Raji (cell line): ENCODE measurements around the gene ALKBH6.

Source experiments
- POLR2A ChIP-seq: IDR thresholded peaks from 2 replicates; pipeline ENCODE4 v1.6.1; 2011; ENCODE audit warnings: low read depth, low read length, control low read depth; ENCODE audit not compliant: insufficient read depth

The ALKBH6 gene

DNA sequence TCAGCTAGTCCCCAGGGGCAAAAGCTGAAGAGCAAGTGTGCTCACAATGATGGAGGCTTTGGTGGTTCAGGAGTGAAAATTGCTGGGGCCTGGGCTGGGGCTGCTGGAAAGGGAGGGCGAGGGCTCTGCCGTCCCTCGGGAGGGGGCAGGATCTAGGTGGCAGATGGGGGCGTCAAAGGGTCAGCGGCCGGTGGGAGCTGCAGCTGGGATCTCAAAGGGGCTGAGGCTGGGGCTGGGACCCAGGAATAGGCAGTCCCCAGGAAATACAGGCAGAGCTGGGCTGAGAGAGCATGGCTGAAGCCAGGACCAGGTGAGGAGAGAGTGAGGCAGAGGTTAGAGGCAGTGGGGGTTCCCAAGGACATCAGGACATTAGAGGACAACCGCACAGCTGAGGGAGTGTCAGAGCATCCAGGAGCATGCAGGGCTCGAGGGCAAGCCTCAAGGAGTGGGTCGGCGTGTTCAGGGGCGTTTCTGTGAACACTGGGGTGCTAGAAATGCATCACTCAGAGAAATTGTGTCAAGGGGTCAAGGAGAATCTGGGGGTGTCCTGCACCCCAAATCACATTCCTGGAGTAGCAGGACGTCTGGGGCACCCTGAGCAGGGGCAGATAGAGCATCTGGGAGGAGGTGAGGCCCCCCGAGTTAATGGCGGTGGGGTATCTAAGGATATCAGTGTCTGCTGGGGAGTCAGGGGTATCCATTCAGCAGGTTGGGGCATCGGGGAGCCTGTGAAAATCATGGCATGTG, 4.2 kb downstream of the ALKBH6 start:
- no peak for TF ChIP-seq POLR2A

DNA sequence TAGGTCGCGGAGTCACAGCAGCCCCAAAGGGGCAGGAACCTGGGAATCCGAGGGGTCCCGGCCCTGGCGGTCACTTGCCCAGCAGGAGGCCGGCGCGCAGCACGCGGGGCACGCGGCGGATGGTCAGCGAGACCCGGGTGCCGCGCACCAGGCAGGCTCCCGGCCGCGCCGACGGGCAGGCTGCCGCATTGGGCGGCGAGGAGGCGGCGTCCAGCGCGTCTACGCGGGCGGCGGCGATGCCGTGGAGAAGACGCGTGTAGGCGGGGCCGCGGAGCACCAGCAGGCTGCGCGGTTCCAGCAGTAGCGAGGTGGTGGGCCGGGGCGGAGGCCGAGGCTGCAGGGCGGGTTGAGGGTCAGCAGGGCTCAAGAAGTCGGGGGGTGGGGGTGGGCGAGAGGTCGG, 4.8 kb downstream of the ALKBH6 start:
- no peak for TF ChIP-seq POLR2A

DNA sequence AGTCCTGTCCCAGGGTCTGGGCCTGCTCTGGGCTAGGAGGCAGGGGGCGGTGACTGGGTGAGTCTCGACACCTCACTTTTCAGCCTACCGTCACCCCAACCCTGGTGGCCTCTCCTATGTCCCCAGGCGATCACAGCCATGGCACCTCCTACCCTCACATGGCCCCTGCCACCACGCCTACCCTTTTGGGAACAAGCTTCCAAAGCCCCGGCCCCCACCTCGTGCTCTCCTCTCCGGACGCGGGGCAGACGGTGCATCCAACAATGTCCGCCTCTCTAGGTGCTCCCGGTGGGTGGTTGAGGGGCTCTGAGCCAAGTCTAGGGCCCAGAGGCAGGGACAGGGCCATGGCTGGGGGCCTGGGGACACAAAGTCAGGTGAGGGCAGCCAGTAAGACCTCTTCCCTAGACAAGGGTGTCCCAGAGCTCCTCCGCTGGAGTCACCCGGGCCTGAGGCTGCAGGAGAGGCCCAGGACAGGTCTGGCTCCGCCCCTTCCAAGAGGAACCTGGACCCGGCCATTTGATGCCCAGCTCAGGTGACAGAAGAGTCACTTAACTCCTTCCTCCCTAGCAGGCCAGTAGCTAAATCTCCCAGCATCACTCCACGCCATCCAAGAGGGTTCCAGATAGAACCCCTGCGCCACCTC, 5.6 kb downstream of the ALKBH6 start, which contains the start of gene SYNE4:
Gene SYNE4 (minus strand): TSS at position 478 of the 643 bp plus-strand sequence. CDS start 132 bp downstream, at position 346.
- TF ChIP-seq POLR2A = no peak

DNA sequence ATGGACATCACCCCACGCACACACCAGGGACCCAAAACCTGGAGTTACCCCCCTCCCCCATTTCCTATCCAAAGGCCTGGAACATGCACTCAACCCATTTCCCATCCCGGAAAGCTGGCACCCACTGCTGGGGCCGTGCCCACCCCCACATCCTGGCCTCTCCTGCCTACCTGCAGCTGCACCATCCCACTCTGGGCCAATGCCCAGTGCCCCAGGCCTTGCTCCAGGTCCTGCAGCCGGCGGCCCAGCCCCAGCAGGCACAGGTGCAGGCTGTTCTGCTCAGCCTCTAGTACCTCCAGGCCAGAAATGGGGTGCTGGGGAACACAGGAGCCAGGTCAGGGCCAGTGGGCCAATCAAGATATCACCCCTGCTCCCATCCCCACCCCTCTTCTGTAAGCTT, 7.1 kb downstream of the ALKBH6 start:
- TF ChIP-seq POLR2A = no peak

DNA sequence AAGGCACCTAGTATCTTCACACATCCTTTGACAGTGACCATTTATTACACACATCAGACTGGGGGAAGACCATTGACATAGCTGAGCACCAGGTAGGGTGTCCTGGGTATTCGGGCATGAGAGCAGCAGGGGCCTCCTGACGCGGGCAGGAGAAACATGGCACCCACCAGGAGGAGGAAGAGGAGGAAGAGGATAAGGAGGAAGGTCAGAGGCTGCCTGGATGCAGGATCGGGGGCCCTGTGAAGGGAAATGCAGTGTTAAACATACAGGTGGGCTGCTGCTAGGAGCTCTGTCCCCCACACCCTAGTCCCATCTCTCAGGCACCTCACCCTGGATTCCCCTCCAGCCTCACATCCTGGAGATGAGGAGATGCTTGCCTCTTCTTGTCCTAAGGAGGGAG, 10.7 kb downstream of the ALKBH6 start:
- no peak for TF ChIP-seq POLR2A

DNA sequence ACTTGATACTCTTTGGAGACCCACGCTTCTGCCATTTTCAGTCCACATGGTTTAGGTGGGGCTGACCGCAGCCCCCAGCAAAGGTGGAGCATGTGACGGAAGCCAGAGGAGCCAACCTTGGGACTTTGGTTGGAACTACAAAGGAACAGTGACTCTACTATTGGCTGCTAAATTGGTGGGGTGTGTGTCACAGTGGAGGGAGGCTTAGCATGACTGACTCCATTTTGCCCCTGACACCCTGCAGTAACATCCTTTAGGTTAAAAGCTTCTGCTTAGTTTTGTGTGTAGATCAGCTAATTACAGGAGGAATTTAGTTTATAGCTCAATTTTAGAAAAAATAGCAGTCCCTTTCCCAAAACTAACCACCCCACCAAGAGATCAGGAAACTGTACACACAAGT, 12.4 kb downstream of the ALKBH6 start:
- no peak for TF ChIP-seq POLR2A

DNA sequence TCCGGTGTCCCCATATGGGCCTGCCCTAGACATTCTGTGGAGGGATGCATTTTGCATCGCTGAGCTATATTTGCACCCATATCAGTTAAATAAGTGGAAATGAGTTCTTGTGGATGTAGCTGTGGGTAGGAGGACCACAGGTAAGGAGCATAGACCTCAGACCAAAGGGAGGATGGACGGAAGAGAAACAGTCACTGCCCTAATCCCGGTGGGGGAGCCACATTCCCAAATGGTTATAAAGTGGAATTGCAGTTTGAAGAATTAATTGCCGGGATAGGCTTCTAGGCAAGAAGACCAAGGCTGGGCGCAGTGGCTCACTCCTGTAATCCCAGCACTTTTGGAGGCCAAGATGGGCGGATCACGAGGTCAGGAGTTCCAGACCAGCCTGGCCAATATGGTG, 17.2 kb downstream of the ALKBH6 start:
- no peak for TF ChIP-seq POLR2A

DNA sequence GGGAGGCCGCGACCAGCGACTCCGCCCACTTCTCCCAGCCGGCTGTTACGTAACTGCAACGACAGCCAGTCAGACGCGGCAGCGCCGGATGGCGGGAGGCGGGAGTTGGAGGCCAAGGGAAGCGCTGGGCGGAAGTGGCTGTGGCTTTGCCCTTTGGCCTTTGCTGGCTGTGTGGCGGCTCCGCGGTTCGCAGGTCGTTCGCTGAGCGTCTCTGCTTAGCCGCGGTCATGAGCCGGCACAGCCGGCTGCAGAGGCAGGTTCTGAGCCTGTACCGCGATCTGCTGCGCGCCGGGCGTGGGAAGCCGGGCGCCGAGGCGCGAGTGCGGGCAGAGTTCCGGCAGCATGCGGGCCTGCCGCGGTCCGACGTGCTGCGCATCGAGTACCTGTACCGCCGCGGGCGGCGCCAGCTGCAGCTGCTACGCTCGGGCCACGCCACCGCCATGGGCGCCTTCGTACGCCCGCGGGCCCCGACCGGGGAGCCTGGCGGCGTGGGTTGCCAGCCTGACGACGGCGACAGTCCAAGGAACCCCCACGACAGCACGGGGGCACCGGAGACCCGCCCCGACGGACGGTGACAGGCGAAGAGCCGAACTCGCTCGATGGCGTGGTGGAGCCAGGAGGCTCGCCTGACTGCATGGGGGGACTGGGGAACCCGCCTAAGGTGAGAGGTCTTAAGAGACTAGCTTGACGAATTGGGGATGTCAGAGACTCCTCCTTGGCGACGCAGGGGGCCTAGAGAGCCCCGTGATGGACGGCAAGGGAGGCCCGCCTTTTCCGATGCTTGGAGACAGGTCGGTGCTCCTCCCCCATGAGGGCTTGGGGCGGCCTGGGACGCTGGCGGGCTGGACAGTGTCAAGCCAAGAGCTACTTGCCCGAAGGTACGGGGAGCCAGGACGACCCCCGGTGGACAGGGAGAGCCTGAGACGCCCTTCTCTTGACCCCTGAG, 18.7 kb downstream of the ALKBH6 start, which contains the start of gene SDHAF1:
Gene SDHAF1 (plus strand): TSS at position 141 of the 946 bp plus-strand sequence. CDS start 87 bp downstream, at position 228.
- TF ChIP-seq POLR2A = peak; percentile 95

DNA sequence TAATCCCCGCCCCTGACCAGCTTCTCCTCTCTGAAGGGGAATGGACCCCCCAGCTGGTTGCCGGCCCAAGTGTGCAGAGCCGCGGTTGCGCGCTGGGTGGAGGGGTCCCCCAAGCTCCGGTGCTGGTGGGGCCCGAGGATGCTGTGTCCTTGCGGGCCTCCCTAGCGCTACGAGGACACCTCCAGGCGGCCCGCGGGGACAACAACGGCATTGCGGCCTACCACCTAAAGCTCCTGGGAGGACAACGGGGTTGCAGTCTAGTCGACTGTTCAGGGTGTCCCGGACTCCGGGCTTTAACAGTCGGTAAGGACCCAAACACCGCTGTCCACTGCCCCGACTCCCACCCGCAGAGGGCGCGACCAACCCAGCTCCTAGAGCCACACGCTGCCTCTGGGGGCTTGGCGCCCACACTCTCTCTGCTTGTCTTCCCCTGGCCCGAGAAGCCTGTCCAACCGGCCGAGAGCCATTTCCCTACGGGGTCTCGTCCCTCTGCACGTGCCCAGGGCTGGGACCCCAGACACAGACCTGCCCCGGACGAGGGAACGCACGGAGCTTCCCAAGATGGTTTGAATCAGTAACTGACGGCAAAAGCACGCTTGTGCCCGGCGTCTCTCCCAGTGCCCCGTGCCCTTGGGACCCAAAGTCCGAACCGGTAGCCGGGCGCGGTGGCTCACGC, 20.0 kb downstream of the ALKBH6 start:
- TF ChIP-seq POLR2A = no peak

DNA sequence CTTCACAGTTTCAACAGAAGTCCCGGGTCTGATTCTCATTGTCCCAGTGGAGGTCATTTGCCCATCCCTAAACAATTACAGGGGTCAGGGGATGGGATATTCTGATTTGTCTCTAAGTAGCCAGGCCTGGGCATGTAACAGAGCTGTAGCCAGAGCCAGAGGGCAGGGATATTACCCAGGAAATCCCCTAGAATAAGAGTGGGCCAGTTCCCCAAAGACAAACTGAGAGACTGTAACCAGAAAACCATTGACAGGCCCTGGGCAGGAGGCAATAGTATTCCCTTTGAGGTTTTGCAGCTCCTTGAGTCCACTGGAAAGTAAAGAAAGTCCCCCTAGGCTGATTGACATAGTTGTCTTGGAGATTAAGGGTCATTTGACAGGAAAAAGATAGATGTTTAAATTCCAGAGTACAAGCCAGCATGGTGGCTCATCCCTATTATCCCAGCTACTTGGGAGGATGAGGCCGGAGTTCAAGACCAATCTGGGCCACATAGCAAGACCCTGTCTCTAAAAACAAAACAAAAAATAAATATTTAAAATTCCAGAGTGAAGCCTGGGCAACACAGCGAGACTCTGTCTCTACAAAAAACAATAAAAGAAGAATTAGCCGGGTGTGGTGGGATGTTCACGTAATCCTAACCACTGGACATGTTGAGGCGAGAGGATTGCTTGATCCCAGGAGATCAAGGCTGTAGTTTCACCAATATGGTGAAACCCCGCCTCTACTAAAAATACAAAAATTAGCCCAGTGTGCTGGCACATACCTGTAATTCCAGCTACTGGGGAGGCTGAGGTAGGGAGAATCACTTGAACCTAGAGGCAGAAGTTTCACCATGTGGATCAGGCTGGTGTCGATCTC, 20.9 kb downstream of the ALKBH6 start:
- TF ChIP-seq POLR2A = no peak

DNA sequence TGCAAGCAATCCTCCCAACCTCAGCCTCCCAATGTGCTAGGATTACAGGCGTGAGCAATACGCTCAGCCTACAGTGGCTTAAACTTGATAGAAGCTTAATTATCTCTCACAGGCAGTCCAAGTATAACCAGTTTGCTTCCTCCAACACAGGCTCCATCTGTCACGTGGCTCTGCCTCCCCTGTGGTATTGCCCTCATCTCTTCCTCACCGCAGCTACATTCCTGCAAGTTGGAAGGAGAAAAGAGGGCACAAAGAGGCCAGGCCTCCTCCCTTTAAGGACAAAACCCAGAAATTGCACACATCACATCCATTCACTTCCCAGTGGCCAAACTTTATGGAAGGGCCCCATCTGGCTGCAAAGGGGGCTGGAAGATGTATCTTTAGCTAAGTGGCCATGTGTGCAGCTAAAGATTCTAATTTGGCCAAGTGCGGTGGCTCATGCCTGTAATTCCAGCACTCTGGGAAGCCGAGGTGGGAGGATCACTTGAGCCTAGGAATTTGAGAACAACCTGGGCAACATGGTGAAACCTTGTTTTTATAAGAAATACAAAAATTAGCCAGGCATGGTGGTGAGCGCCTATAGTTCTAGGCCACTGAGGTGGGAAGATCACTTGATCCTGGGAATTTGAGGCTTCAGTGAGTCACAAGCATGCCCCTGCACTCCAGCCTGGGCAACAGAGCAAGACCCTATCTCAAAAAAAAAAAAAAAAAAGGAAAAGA, 22.1 kb downstream of the ALKBH6 start:
- no peak for TF ChIP-seq POLR2A

DNA sequence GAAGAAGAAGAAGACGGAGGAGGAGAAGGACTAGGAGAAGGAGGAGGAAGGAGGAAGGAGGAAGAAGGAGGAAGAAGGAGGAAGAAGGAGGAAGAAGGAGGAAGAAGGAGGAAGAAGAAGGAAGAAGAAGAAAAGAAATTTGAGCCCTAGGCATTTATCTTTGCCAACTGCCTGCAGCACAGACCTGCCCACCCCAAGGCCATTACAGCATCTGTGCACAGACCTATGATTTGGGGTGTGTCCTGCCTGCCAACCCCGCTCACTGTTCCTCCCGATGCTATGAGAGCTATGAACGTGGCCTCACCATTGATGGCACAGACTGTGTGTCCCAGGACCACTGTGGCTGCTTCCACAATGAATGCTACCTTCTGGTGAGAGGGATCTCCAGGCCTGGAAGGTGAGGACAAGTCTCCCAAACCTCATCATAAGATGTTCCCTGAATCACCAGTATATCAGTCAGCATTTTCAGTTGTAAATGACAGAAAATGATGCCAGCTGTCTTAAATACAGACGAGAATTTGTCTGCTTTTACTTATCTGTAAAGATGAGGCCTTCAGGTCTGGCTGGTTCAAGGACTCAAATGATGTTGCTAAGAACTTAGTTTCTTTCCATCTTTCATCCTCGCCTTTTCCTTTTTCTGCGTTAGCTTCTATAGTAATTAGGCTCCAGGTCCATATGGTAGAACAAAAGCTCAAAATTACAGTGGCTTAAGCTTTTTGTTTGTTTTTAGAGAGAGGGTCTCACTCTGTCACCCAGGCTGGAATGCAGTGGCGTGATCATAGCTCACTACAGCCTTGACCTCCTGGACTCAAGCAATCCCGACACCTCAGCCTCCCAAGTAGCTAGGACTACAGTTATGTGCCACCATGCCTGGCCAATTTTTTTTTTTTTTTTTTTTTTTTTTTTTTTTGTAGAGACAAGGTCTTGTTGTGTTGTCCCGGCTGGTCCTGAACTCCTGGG, 23.0 kb downstream of the ALKBH6 start:
- TF ChIP-seq POLR2A = no peak
